ENCODE data around the gene EMSY. TPM values are rescaled to one million over a fixed set of nuclear protein-coding genes. Genes with fewer than 3 reads are reported as not detected.
A peak's percentile ranks its signal among the peaks of the same experiment; 100 is the strongest.

The EMSY gene
- total and polyA plus RNA-seq, 2 of the 8 experiments (the other 6 are each of a cell fraction or from before 2014, with no cell fraction given): 29.6 to 34.6 TPM

DNA sequence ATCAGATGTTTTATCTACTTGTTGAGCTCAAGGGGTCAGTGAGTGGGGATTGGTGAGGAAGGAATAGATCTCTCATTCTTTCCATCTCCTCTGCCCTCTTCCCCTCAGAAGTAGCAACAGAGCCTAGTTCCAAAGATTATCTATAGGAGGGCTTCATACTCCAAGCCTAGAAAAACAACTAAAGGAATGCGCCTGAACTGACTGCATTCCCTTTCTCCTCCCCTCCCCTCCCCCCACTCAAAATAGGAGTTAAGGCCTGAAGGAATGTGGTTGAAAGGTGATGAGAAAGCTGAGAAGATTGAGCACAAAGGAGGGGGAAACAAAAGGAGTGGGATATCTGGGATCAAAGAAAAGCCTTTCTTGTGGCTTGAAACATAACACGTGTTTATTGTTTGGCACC lies 10.5 kb downstream of the EMSY start:
- Histone ChIP-seq H3K79me1 (ENCODE audit: low read depth, low read length) (no peaks in the 10 kb centered on the region), H3K27me3 (replicated peaks in 1 of 4; ENCODE audit: control insufficient read depth in 3 of 4, extremely low read depth in 1 of 4, insufficient read depth in 3 of 4, low read length in 3 of 4) (no peaks in the 10 kb centered on the region), H2BK15ac (ENCODE audit: low read length) (no peak overlapping the region), H2BK120ac (replicated peaks; ENCODE audit: low read depth, low read length) (no peak overlapping the region), H3K56ac (replicated peaks; ENCODE audit: insufficient read length, low read depth, low read length) (no peak overlapping the region), H4K5ac (ENCODE audit: insufficient read length, low read depth, low read length) (no peak overlapping the region), H4K91ac (replicated peaks; ENCODE audit: insufficient read length, low read length) (no peak overlapping the region), H3K4ac (replicated peaks; ENCODE audit: insufficient read length, low read depth, low read length) (no peak overlapping the region), H4K20me1 (replicated peaks in 1 of 2; ENCODE audit: control insufficient read depth in 1 of 2, insufficient read depth in 2 of 2, low read length in 2 of 2) (no peaks in the 10 kb centered on the region), H3K4me3 (ENCODE audit: extremely low read depth in 1 of 4, insufficient read depth in 2 of 4, low read depth in 3 of 4, low read length in 4 of 4) (peak overlapping the region in 2 of 4 experiments; percentile 1 to 46; a peak in 4 of 8 replicates), H2AK5ac (ENCODE audit: low read depth, low read length) (no peak overlapping the region), H3K4me2 (ENCODE audit: insufficient read depth in 1 of 2, low read depth in 2 of 2, low read length in 2 of 2) (peak overlapping the region; percentile 37 to 59), H2AFZ (ENCODE audit: low read length) (no peak overlapping the region), H3K23me2 (ENCODE audit: low read depth, low read length) (no peaks in the 10 kb centered on the region), H2BK20ac (ENCODE audit: low read length) (no peak overlapping the region), H3K23ac (ENCODE audit: insufficient read length) (no peak overlapping the region), H2BK12ac (ENCODE audit: low read depth, low read length) (peak overlapping the region; percentile 62; the same call in 1 of the 2 replicates), H3K4me1 (replicated peaks in 1 of 4; ENCODE audit: control insufficient read depth in 3 of 4, insufficient read depth in 4 of 4, low read length in 3 of 4) (peaks cover 2 to 37% (median 14%) of the 10 kb centered on the region in 4 experiments; a peak in 6 of 7 replicates), H2BK5ac (ENCODE audit: low read depth, low read length) (peak overlapping the region; percentile 92; the same call in 1 of the 2 replicates), H4K8ac (ENCODE audit: extremely low read depth, insufficient read depth, low read length) (no peak overlapping the region), H3K14ac (ENCODE audit: insufficient read length) (no peak overlapping the region), H3K27ac (ENCODE audit: low read depth, low read length) (peak overlapping the region; percentile 88), H3K9ac (replicated peaks in 1 of 4; ENCODE audit: extremely low read depth in 1 of 4, low read depth in 3 of 4, low read length in 3 of 4) (peak overlapping the region in 1 of 4 experiments; percentile 34; a peak in 1 of 7 replicates), H3K79me2 (ENCODE audit: control insufficient read depth in 1 of 2, insufficient read depth in 2 of 2, low read length in 2 of 2) (peaks cover 0 to 52% of the 10 kb centered on the region in 2 experiments; a peak in 2 of 4 replicates), H3K9me3 (ENCODE audit: insufficient read depth in 2 of 2, low read depth in 1 of 2, low read length in 1 of 2) (no peaks in the 10 kb centered on the region), H3K18ac (ENCODE audit: extremely low read depth, low read length) (no peak overlapping the region), H3K36me3 (ENCODE audit: control insufficient read depth in 2 of 4, insufficient read depth in 4 of 4, low read length in 3 of 4) (peaks cover 0 to 28% (median 5%) of the 10 kb centered on the region in 4 experiments; a peak in 4 of 8 replicates)
- FAIRE-seq (peak; percentile 99), DNase-seq (ENCODE audit: low read depth in 1 of 2, low spot score in 2 of 2) (peak in 1 of 2 experiments; percentile 91)
- ChIA-PET POLR2A (ENCODE audit: partially characterized antibody) (interaction anchor here (0.9 to 5.0 kb wide), 8 partner anchors 11 to 56 kb away, joined by 3 to 87 read pairs (median 4); partner anchors contain the start of gene EMSY), CTCF (ENCODE audit: partially characterized antibody) (interaction anchor here (0.7 to 3.1 kb wide), 3 partner anchors 9 to 1944 kb away, joined by 3 to 21 read pairs (median 4); partner anchors contain the start of gene EMSY)
- WGBS, 2 experiments (ENCODE audit: extremely low coverage in 1 of 2, insufficient coverage in 1 of 2, insufficient read length in 1 of 2, insufficient replicate concordance in 2 of 2, low coverage in 1 of 2, low lambda C conversion rate in 2 of 2, missing lambda C conversion rate in 1 of 2): 4% methylated on average over 2 of the region's 2 CpGs; no CpG with 5 or more reads in 1 of the 2 experiments
- no peak for TF ChIP-seq CHD1 (IDR thresholded peaks at IDR 0.05; ENCODE audit: low read depth, low read length)
- TF ChIP-seq TCF12 (IDR thresholded peaks at IDR 0.05; ENCODE audit: low read depth, low read length): peak; percentile 65; the same call in 1 of the 2 replicates
- TF ChIP-seq RXRA (IDR thresholded peaks at IDR 0.05; ENCODE audit: insufficient read depth, low read depth, low read length): no peak
- no peak for TF ChIP-seq JUN (IDR thresholded peaks at IDR 0.05; ENCODE audit: low read depth, low read length)
- TF ChIP-seq SIRT6 (IDR thresholded peaks at IDR 0.05; ENCODE audit: low read length): no peak
